MM.1S (cell line): ENCODE measurements around the gene CDK5RAP1.

Source experiments
- EZH2 ChIP-seq: fragments of 300-600 bp; sonication (generic); optimal IDR thresholded peaks from 2 replicates; pipeline ENCODE3; 2017; ENCODE audit warnings: low read depth, mild to moderate bottlenecking, antibody characterized with exemption, low read length, mixed read lengths
- EZH2phosphoT487 ChIP-seq: fragments of 300-600 bp; sonication (generic); IDR thresholded peaks from 2 replicates; pipeline ENCODE4 v1.6.1; 2018; ENCODE audit warnings: antibody characterized with exemption, low read length
- TF ChIP-seq, protein P1 (sequence below): fragments of 300-600 bp; sonication (generic); IDR thresholded peaks from 2 replicates; pipeline ENCODE4 v1.5.1; 2016; ENCODE audit warnings: antibody characterized with exemption, low read length, mixed read lengths

DNA sequence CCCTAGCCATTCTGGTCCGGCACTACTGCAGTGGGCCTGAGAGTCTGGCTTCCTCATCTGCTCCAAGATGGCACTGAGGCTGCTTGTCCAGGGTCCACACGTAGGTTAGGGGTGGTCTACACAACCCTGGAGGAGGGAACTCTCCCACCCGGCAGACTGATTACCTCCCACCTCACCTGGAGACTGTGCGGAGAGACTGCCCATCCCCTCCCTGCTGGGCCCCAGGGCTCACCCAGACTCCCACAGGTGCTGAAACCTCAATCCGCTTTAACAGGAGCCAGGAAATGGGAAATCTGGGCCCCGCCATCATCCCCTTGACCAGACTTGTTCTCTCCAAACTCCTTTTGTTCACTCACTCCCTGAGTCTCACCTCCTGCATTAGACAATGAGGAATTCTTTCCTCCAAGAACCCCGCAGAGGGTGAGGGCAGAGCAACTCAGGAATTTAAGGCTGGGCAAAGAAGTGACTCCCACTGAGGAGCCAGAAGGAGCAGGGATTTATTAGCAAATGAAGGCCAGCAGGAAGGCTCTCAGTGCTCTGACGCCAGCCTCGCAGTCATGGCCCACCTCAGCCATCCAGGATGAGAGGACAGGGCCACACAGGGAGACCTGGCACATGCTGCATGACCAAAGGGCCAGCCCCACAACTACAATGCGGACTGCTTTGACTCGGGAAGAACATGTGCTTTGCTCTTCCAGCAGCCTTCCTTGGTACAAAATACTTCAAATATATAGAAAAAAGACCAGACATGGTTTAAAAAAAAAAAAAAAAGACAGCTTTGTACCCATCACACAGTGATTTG, 53.0 kb downstream of the CDK5RAP1 start:
- TF ChIP-seq EZH2 (no peak), EZH2phosphoT487 (no peak)
- TF ChIP-seq, protein P1, sequence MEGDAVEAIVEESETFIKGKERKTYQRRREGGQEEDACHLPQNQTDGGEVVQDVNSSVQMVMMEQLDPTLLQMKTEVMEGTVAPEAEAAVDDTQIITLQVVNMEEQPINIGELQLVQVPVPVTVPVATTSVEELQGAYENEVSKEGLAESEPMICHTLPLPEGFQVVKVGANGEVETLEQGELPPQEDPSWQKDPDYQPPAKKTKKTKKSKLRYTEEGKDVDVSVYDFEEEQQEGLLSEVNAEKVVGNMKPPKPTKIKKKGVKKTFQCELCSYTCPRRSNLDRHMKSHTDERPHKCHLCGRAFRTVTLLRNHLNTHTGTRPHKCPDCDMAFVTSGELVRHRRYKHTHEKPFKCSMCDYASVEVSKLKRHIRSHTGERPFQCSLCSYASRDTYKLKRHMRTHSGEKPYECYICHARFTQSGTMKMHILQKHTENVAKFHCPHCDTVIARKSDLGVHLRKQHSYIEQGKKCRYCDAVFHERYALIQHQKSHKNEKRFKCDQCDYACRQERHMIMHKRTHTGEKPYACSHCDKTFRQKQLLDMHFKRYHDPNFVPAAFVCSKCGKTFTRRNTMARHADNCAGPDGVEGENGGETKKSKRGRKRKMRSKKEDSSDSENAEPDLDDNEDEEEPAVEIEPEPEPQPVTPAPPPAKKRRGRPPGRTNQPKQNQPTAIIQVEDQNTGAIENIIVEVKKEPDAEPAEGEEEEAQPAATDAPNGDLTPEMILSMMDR = no peak
